ENCODE data around the gene MAL.

DNA sequence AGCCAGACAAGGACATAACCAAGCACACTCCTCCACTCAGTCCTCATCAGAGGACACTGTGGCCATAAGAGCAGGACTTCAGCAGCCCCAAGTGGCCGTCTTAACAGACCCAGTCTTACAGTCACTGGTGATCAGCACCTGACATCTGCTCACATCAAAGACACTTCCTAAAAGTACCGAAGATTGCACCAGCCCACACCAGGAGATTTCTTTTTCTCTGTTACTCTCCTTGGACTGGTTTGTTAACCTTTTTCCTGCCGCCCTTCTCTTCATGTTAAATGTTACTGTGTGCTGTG is 52.0 kb downstream of the MAL start:
- TF ChIP-seq EZH2 (IDR thresholded peaks at IDR 0.05; ENCODE audit: insufficient read depth, poor library complexity, severe bottlenecking) (no peak), EZH2phosphoT487 (IDR thresholded peaks at IDR 0.05; ENCODE audit: insufficient read depth, low read depth) (no peak)
